Loucy (cell line): ENCODE data around the gene MET.

ENCODE experiments used
- EZH2phosphoT487 ChIP-seq: fragments of 200-600 bp; IDR thresholded peaks from 2 replicates; pipeline ENCODE4 v1.6.1; 2018; ENCODE audit warnings: antibody characterized with exemption, mild to moderate bottlenecking, moderate library complexity, borderline replicate concordance
- TF ChIP-seq, protein P1 (sequence below): fragments of 200-600 bp; sonication (generic); conservative IDR thresholded peaks from 2 replicates; pipeline ENCODE4 v1.5.1; 2014; ENCODE audit warnings: mild to moderate bottlenecking, antibody characterized with exemption, low read length

DNA sequence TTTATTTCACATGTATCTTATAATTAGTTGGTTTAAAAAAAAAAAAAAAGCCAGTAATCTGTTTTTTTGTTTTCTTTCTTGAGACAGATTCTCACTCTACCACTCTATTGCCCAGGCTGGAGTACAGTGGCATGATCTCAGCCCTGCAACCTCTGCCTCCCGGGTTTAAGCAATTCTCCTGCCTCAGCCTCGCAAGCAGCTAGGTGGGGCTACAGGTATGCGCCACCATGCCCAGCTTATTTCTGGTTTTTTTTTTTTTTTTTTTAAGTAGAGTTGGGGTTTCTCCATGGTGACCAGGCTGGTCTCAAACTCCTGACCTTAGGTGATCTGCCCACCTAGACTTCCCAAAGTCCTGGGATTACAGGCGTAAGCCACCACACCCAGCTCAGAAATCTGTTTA is 156.3 kb downstream of the MET start:
- TF ChIP-seq, protein P1, sequence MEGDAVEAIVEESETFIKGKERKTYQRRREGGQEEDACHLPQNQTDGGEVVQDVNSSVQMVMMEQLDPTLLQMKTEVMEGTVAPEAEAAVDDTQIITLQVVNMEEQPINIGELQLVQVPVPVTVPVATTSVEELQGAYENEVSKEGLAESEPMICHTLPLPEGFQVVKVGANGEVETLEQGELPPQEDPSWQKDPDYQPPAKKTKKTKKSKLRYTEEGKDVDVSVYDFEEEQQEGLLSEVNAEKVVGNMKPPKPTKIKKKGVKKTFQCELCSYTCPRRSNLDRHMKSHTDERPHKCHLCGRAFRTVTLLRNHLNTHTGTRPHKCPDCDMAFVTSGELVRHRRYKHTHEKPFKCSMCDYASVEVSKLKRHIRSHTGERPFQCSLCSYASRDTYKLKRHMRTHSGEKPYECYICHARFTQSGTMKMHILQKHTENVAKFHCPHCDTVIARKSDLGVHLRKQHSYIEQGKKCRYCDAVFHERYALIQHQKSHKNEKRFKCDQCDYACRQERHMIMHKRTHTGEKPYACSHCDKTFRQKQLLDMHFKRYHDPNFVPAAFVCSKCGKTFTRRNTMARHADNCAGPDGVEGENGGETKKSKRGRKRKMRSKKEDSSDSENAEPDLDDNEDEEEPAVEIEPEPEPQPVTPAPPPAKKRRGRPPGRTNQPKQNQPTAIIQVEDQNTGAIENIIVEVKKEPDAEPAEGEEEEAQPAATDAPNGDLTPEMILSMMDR, result no peak
- no peak for TF ChIP-seq EZH2phosphoT487
